Skin of body (tissue), 2 donors: ENCODE measurements around the gene SERHL2. TPM values are rescaled to one million over a fixed set of nuclear protein-coding genes. Genes with fewer than 3 reads are reported as not detected.

Source experiments
- small RNA-seq: library from RNA; depleted of rRNA; stranded (forward); fragments of <200 nt; gene quantifications from one replicate; pipeline ENCODE3, GENCODE V24; 2014; ENCODE audit warnings: low replicate concordance
- total RNA-seq: library from RNA; depleted of rRNA; stranded (reverse); fragments of >200 nt; gene quantifications from one replicate; pipeline ENCODE4 v1.2.3, GENCODE V29; 2014

The SERHL2 gene
- total RNA-seq, 1 donor from 2014 or later, result 3.1 TPM

Small RNAs within 50 kb of the gene (small RNA-seq; reads per million reads assigned to genes)
- gene RN7SKP80 (not detected), gene RNU6-513P (not detected)

Other genes with a start within 250 kb of the SERHL2 start
- 1.2 TPM for gene NFAM1, start 121.6 kb upstream of the SERHL2 start, total RNA-seq
- 14.3 TPM for gene RRP7A, start 34.2 kb upstream of the SERHL2 start, total RNA-seq
- 26.9 TPM for gene POLDIP3, start 60.9 kb downstream of the SERHL2 start, total RNA-seq
- not detected for gene ATP5MGL, start 86.6 kb downstream of the SERHL2 start, total RNA-seq
- 32.9 TPM for gene CYB5R3, start 95.4 kb downstream of the SERHL2 start, total RNA-seq
- 6.0 TPM for gene A4GALT, start 166.9 kb downstream of the SERHL2 start, total RNA-seq